Measurements from ENCODE around the gene KCNH3.

KCNH3 gene

DNA sequence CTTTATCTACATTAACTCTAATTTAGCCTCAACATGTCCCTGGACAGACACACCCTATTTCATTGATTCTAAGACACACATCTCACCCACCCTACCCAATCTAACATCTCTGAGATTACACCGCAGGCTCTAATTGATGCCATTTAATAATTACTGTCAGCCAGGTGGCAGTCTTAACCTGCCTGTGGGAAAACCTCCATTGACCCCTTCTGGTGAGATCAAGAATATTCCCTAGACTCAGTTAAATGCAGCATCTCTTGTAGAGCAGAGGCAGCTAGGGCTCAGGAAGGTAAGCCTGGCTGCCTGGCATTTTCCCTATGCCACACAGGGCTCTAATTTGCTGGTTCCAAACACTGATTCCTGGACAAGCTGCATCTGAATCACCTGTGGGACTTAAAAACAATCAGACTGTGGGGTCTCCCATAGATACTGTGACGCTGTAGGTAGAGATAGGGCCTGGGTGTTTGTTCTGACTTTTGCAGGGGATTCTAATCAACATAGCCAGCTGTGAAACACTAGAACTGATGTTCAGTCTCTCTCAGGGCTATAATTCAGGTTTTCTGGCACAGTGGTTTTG is 14.8 kb downstream of the KCNH3 start:
- no peaks in the 10 kb centered on the region for H3K27me3 ChIP-seq (replicated peaks)
- TF ChIP-seq, protein P1, sequence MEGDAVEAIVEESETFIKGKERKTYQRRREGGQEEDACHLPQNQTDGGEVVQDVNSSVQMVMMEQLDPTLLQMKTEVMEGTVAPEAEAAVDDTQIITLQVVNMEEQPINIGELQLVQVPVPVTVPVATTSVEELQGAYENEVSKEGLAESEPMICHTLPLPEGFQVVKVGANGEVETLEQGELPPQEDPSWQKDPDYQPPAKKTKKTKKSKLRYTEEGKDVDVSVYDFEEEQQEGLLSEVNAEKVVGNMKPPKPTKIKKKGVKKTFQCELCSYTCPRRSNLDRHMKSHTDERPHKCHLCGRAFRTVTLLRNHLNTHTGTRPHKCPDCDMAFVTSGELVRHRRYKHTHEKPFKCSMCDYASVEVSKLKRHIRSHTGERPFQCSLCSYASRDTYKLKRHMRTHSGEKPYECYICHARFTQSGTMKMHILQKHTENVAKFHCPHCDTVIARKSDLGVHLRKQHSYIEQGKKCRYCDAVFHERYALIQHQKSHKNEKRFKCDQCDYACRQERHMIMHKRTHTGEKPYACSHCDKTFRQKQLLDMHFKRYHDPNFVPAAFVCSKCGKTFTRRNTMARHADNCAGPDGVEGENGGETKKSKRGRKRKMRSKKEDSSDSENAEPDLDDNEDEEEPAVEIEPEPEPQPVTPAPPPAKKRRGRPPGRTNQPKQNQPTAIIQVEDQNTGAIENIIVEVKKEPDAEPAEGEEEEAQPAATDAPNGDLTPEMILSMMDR (IDR thresholded peaks at IDR 0.05; ENCODE audit: low read depth, low read length, missing control alignments) = peak; percentile 64
- H3K36me3 ChIP-seq (replicated peaks) = peaks cover 19% of the 10 kb centered on the region
- H3K27ac ChIP-seq = no peak overlapping the region
- no peak for DNase-seq
- in situ Hi-C loops (cut with HindIII; ENCODE audit: low pct_ligation_motif_present, low sequenced_read_pairs) = no loop called here
- H3K4me3 ChIP-seq (ENCODE audit: low read depth, low read length) = no peak overlapping the region

DNA sequence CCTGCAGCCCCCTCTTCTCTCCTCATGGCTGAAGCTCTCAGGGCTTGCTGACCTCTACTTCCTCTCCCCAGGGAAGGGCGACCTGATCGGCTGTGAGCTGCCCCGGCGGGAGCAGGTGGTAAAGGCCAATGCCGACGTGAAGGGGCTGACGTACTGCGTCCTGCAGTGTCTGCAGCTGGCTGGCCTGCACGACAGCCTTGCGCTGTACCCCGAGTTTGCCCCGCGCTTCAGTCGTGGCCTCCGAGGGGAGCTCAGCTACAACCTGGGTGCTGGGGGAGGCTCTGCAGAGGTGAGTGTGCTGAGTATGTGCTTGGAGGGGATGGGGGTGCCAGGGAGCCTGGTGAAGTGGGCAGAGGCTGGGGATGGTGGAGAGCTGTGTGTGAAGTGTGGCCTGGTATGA is 15.4 kb downstream of the KCNH3 start:
- H3K4me3 ChIP-seq (ENCODE audit: low read depth, low read length) = no peak overlapping the region
- no peak for DNase-seq
- H3K36me3 ChIP-seq (replicated peaks) = peaks cover 26% of the 10 kb centered on the region
- TF ChIP-seq, protein P1 (IDR thresholded peaks at IDR 0.05; ENCODE audit: low read depth, low read length, missing control alignments) = no peak
- no peak overlapping the region for H3K27ac ChIP-seq
- H3K27me3 ChIP-seq (replicated peaks) = no peaks in the 10 kb centered on the region
- in situ Hi-C loops (cut with HindIII; ENCODE audit: low pct_ligation_motif_present, low sequenced_read_pairs) = no loop called here

- TF ChIP-seq, protein P1 (IDR thresholded peaks at IDR 0.05; ENCODE audit: low read depth, low read length, missing control alignments) = no peak
- Histone ChIP-seq H3K27ac (no peak overlapping the region), H3K27me3 (replicated peaks) (no peaks in the 10 kb centered on the region), H3K36me3 (replicated peaks) (peaks cover 36% of the 10 kb centered on the region), H3K4me3 (ENCODE audit: low read depth, low read length) (no peak overlapping the region)
- no peak for DNase-seq
- in situ Hi-C loops (cut with HindIII; ENCODE audit: low pct_ligation_motif_present, low sequenced_read_pairs) = no loop called here
These were observed 17.0 kb downstream of the KCNH3 start for GRCh38 chr12:49555631-49556390.

GRCh38 chr12:49556391-49557186 is 17.8 kb downstream of the KCNH3 start:
- H3K27ac ChIP-seq = no peak overlapping the region
- H3K27me3 ChIP-seq (replicated peaks) = no peaks in the 10 kb centered on the region
- no peak overlapping the region for H3K4me3 ChIP-seq (ENCODE audit: low read depth, low read length)
- in situ Hi-C loops (cut with HindIII; ENCODE audit: low pct_ligation_motif_present, low sequenced_read_pairs) = no loop called here
- TF ChIP-seq, protein P1 (IDR thresholded peaks at IDR 0.05; ENCODE audit: low read depth, low read length, missing control alignments) = no peak
- H3K36me3 ChIP-seq (replicated peaks) = peaks cover 41% of the 10 kb centered on the region
- DNase-seq = no peak

GRCh38 chr12:49557187-49557916 is 18.5 kb downstream of the KCNH3 start:
- Histone ChIP-seq H3K27me3 (replicated peaks) (no peaks in the 10 kb centered on the region), H3K36me3 (replicated peaks) (peaks cover 48% of the 10 kb centered on the region), H3K4me3 (ENCODE audit: low read depth, low read length) (no peak overlapping the region), H3K27ac (no peak overlapping the region)
- no peak for DNase-seq
- TF ChIP-seq, protein P1 (IDR thresholded peaks at IDR 0.05; ENCODE audit: low read depth, low read length, missing control alignments) = no peak
- in situ Hi-C loops (cut with HindIII; ENCODE audit: low pct_ligation_motif_present, low sequenced_read_pairs) = no loop called here

Data from brain microvascular endothelial cell (primary cell).